Activated T-helper 1 cell treated with anti-CD3 and anti-CD28 coated beads, Interleukin-2, amount 50 U/mL, for 16 hours (primary cell): ENCODE results near the gene SLC35F1.

Experiments used
- DNase-seq, 2 donors: peaks; one replicate each; pipeline ENCODE4 v3.0.0-alpha.2; 2020; ENCODE audit warnings: low read depth in 1 of 2, low spot score in 1 of 2

SLC35F1 gene

DNA sequence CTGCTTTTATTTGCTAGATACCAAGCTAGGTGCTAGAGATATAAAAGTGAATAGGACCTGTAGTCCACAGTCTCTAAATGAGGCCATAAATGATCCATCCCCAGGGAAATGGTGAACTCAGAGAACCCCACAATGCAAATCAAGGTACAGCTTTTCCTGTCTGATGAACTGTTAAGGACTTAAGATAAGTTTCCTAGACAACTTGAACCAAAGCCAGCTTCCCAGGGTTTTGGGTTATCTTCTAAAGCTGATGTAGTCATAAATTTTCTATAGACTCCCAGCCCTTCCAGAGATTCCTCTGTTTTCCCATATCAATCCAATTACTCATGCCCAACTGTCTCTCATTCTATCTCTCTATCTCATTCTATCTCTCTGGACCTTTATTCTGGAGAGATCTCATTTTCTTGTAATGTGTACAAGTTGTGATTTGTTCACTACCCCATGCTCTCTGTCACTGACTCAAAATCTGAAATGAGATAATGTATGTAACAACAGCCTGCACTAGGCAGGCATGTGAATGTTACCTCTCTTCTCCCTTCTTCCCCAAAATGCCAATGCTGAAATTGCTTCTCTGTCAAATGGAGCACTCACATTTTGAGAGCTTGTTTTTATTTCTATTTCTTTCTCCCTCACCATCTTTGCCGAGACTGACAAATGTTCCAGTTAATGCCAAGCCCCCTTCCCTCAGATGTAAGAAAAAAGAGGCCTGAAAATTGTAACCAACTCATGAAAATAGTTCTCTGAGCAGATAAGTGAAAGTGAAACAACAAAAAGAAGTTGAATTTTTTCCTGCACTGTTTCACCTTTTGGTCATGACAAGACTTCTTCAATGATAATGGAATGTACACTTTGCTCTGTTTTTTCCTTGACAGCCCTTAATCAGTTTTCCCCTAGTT is 279.9 kb downstream of the SLC35F1 start:
- no peak for DNase-seq

- no peak for DNase-seq
Measured at GRCh38 chr6:118187568-118188164, 280.6 kb downstream of the SLC35F1 start.

DNA sequence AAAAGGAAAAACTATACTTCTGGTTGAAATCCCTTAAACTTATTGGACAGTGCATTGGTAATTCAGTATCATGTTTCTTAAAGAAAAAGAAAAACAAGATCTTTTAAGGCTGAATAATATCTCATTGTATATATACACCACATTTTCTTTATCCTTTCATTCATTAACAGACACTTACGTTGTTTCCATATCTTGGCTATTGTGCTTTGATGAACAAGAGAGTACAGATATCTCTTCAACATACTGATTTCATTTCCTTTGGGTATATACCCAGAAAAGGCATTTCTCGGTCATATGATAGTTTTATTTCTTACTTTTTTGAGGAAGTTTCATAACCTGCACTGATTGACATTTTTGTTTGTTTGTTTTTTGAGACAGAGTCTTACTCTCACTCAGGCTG is 281.5 kb downstream of the SLC35F1 start:
- DNase-seq, result no peak

GRCh38 chr6:118197539-118197938 is 290.5 kb downstream of the SLC35F1 start:
- no peak for DNase-seq

DNA sequence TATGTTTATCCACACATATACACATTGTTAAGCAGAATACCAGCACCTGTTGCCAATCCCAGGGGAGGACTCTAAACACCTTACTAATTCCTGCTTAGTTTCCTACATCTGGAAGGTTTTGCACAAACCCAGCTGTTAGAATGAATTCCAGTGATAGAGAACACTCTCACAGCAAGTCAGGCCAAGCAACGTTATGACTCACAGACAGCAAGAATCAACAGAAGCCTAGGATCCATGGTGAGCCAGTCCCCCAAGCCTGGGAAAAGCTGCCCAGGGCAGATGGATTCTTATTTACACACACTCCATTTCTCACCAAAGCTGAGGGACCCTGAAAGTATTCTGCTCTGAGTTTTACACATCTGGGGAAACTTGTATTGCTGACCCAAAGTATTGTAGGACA is 291.7 kb downstream of the SLC35F1 start:
- no peak for DNase-seq

DNA sequence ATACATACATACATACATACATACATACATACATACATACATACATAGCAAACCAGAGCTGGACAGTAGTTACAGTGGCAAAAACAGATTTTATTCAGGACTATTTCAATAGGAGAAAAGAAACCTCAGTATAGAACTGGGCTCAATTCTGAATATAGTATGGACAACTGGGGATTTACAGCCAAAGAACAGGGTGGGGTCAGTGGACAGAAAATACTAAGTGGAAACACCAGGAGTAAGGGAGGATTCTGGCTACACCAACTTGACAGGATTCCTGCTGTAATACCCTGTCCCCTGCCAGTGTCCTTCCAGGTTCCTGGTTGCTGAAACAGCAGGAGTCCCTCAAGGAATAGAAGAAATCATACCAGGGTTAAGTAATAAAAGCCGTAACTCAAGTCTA is 293.1 kb downstream of the SLC35F1 start:
- no peak for DNase-seq

DNA sequence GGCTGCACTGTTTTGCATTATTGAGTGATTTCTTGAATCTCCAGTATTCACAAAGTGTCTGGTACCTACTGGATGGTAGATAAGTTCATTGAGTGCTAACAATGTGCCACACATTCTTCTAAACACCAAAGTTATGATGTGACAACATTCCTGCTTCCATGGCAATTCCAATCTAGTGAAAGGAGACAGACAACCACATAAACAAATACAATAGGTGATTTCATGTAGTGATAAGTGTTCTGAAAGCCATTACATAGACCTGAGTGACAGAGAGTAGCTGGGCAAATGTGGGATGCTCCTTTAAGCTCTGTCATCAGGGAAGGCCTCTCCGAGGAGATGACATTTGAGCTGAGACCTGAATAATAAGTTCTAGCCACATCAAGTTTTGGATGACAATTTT is 295.5 kb downstream of the SLC35F1 start:
- DNase-seq, result no peak

GRCh38 chr6:118203545-118203944 is 296.5 kb downstream of the SLC35F1 start:
- DNase-seq, result no peak

DNA sequence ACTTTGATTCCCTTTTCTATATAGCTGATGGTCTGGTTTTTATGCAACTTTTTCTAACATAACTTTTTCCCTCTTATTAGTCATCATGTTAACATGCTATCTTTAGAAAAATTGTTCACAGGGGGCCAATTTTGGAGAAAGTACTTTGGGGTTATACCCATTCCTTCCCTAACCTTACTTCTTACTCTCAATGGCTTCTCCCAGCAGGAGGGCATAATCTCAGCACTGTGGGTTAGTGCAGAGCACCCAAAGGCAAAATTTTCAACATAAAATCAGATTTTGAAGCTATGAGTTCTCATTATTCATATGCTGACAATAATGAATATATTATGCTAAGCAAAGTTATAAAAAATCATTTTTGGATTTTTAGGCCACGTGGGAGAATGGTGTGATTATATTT is 299.2 kb downstream of the SLC35F1 start:
- DNase-seq, result no peak

DNA sequence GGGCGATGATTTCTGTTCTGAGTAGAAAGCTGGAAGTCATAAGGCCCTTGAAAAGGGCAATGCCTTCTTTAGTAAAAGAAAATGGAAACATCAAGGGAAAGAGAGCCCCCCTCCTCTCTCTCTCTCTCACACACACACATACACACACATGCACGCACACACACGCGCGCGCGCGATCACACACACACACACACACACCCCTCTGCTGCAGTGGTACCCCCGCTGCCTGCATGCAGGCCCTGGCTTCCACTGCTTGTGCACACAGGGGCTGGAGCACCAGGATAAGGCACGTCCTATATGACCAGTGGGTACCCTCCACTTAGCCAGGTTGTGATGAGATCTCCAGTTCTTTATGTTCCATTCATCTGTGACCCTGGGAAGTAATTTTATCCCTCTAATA is 300.9 kb downstream of the SLC35F1 start:
- DNase-seq, result no peak

DNA sequence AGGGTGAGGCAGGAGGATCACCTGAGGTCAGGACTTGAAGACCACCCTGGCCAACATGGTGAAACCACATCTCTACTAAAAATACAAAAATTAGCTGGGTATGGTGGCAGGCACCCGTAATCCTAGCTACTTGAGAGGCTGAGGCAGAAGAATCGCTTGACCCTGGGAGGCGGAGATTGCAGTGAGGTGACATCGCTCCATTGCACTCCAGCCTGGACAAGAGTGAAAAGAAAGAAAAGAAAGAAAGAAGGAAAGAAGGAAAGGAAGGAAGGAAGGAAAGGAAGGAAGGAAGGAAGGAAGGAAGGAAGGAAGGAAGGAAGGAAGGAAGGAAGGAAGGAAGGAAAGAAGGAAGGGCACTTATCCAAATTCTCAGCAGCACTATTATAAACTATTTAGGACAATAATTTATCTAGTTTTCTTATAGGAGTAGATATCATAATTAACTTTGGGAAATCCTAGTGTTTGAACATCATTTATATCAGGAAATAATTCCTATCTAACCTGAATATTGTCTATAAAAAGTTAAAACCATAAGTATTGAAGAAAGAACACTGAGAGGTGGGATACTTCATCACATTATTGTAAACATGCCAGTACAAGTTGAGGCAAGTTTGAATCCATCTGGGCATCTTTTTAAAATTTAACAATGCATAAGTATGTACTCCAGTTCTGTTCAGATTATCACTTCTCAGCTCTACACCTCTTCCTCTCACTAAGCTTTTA is 305.5 kb downstream of the SLC35F1 start:
- DNase-seq, result no peak

DNA sequence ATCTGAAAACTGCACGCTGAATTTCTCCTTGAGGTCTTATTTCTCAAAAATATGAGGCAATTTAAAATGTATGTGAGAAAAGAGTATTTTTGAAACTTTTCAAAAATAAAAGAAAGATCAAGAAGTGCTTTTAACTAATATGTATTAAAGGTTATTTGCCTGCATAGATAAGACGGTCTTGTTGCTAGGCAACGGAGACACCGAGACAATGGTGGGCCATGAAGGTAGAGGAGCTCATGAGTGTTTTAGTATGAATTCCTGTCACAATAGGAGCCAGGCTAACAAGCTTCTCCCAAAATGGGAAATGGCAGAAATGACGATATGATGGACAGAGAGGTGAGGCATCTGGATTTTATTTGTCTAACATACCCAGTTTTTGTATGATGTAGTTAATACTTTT is 308.2 kb downstream of the SLC35F1 start:
- no peak for DNase-seq

DNA sequence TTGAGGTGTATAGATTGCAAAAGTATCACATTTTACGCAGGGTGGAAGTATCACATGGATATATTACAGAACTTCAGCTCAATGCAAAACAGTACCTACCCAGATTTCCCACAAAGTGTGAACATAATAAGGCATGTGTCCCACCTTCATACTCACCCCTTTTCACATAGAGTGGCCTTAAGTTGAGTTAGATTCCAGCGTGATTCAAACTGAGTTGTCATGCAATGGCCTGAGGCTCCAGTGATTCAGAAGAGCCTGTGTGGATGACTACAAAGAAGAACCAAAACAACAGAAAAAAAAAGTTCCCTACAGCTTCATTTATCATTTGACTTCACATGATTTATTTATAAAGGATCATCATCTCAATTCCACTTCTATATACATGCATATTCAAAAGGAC is 309.7 kb downstream of the SLC35F1 start:
- no peak for DNase-seq

DNA sequence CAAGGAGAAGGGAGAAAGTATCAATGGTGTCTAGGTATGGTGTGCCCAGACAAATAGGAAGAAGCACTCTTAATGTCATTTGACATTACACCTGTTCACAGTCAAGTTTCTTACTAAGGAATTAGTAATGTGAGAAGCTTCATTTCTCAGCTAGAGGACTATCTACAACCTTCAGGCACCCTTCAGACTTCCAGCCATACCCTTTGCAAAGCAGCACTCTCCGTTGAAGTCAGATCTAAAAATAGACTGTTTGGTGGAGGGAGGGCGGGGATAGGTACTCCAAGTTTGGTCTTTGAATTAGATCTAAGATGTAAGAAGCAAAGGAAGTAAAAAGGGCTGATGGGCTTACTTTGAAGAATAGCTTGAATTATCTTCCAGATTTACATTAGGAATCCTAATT is 311.1 kb downstream of the SLC35F1 start:
- DNase-seq, result no peak

GRCh38 chr6:118220429-118221128 is 313.5 kb downstream of the SLC35F1 start:
- no peak for DNase-seq

GRCh38 chr6:118223316-118223715 is 316.3 kb downstream of the SLC35F1 start:
- DNase-seq, result no peak

DNA sequence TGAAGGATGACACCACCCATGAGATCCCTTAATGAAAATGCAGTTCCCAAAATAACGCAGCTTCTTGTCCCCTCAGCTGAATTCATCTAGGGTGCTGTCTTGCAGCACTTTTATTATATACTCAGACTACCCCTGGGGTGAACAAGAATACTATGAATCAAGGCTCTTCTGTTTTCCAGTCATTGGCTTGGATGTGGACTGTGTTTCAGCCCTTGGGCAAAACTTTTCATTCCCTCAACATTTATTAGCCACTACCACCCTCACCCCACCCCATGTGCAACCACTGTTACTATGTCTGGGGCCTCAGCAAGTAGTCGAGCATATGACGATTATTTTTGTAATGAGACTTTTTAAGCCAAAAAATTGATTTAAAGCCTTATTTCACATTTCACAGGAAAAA is 321.8 kb downstream of the SLC35F1 start:
- DNase-seq, result no peak

GRCh38 chr6:118240878-118241528 is 333.9 kb downstream of the SLC35F1 start:
- DNase-seq, result no peak

DNA sequence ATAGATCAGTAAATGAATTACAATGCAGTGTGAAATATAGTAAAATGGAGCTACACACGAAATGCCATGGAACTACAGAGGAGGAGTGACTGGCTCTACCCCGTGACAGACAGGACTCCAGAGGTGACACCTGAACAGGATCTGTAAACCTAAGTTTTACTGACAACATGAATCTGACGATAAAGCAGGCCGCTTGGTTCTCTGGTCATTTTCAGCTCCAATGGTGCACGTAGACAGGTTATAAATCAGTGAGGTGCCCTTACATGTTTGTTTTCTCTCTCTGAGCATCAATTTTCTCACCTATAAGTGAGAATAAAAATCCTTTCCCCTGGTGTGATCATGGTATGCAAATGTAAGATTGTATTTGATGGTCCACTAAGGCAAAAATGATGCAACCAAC is 339.3 kb downstream of the SLC35F1 start:
- DNase-seq, result no peak

DNA sequence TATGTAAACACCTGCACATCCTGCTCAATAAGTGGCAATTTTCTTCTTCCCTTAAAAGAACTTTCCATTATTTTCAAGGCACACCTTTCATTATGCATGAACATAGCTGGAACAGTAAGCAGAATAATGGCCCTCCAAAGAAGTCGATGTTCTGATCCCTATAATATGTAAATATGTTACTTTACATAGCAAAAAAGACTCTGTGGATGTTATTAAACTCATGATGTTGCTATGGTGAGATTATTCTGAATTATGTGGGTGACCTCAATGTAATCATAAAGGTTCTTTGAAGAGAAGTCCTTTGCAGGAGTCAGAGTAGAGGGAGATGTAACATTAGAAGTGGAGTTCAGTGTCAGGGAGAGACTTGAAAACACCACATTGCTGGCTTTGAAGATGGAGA is 341.1 kb downstream of the SLC35F1 start:
- no peak for DNase-seq

- DNase-seq, result no peak
Measured at GRCh38 chr6:118249680-118250079, 342.6 kb downstream of the SLC35F1 start.
